H9 (cell line): Measurements from ENCODE around the gene RGP1. TPM values are rescaled to one million over a fixed set of nuclear protein-coding genes. Genes with fewer than 3 reads are reported as not detected.

ENCODE experiments used
- DNase-seq: peaks from one replicate; pipeline ENCODE4 v3.0.0-alpha.2; 2017
- H2AFZ ChIP-seq: one replicate; pipeline ENCODE4 v1.6.1; 2013; ENCODE audit warnings: mild to moderate bottlenecking, low read length, control low read depth, moderate library complexity
- H2AK5ac ChIP-seq: 2 replicates; pipeline ENCODE4 v1.6.1; 2013; ENCODE audit warnings: low read length, control low read depth, mixed read lengths; ENCODE audit not compliant: insufficient read length
- H2BK120ac ChIP-seq: one replicate; pipeline ENCODE4 v1.6.1; 2013; ENCODE audit warnings: low read depth, mild to moderate bottlenecking, low read length, control low read depth, inconsistent platforms; ENCODE audit not compliant: poor library complexity, severe bottlenecking
- H2BK12ac ChIP-seq: 2 replicates; pipeline ENCODE4 v1.6.1; 2013; ENCODE audit warnings: low read length, control low read depth, mixed read lengths, low read depth; ENCODE audit not compliant: insufficient read length
- H2BK15ac ChIP-seq: 2 replicates; pipeline ENCODE4 v1.6.1; 2013; ENCODE audit warnings: low read depth, low read length, control low read depth
- H2BK20ac ChIP-seq: one replicate; pipeline ENCODE4 v1.6.1; 2013; ENCODE audit warnings: low read depth, mild to moderate bottlenecking, low read length, control low read depth, inconsistent platforms; ENCODE audit not compliant: poor library complexity, severe bottlenecking
- H2BK5ac ChIP-seq: 2 replicates; pipeline ENCODE4 v1.6.1; 2013; ENCODE audit warnings: low read length, control low read depth, mixed read lengths; ENCODE audit not compliant: insufficient read length
- H3K14ac ChIP-seq: 2 replicates; pipeline ENCODE4 v1.6.1; 2013; ENCODE audit warnings: low read length, control low read depth; ENCODE audit not compliant: insufficient read depth
- H3K18ac ChIP-seq: 2 replicates; pipeline ENCODE4 v1.6.1; 2013; ENCODE audit warnings: low read depth, mild to moderate bottlenecking, mixed read lengths, low read length, control low read depth; ENCODE audit not compliant: insufficient read length
- H3K23ac ChIP-seq: 2 replicates; pipeline ENCODE4 v1.6.1; 2013; ENCODE audit warnings: low read length, control low read depth, mixed read lengths, low read depth; ENCODE audit not compliant: insufficient read length
- H3K23me2 ChIP-seq: 2 replicates; pipeline ENCODE4 v1.6.1; 2013; ENCODE audit warnings: low read depth, mild to moderate bottlenecking, mixed read lengths, low read length, control low read depth; ENCODE audit not compliant: insufficient read length, poor library complexity, severe bottlenecking
- H3K27ac ChIP-seq: 2 replicates; pipeline ENCODE4 v1.5.1; 2013; ENCODE audit warnings: low read length, control low read depth, mixed read lengths, low read depth; ENCODE audit not compliant: insufficient read length
- H3K27me3 ChIP-seq: 2 replicates; pipeline ENCODE4 v1.6.1; 2013; ENCODE audit warnings: low read length, control low read depth, inconsistent platforms; ENCODE audit not compliant: insufficient read depth
- H3K4ac ChIP-seq: 2 replicates; pipeline ENCODE4 v1.6.1; 2013; ENCODE audit warnings: low read depth, mild to moderate bottlenecking, control low read depth, inconsistent platforms, low read length, moderate library complexity
- H3K4me1 ChIP-seq: 2 replicates; pipeline ENCODE4 v1.6.1; 2013; ENCODE audit warnings: low read length, control low read depth, inconsistent platforms; ENCODE audit not compliant: insufficient read depth
- H3K4me2 ChIP-seq: 2 replicates; pipeline ENCODE4 v1.6.1; 2013; ENCODE audit warnings: low read length, control low read depth, mixed read lengths; ENCODE audit not compliant: insufficient read length, insufficient read depth
- H3K56ac ChIP-seq: 2 replicates; pipeline ENCODE4 v1.6.1; 2013; ENCODE audit warnings: low read depth, mild to moderate bottlenecking, mixed read lengths, low read length, control low read depth; ENCODE audit not compliant: insufficient read length
- H3K79me1 ChIP-seq: 2 replicates; pipeline ENCODE4 v1.6.1; 2013; ENCODE audit warnings: low read depth, mild to moderate bottlenecking, moderate library complexity, low read length, control low read depth, inconsistent platforms; ENCODE audit not compliant: insufficient read depth, poor library complexity, severe bottlenecking
- H3K79me2 ChIP-seq: 2 replicates; pipeline ENCODE4 v1.6.1; 2013; ENCODE audit warnings: low read length, control low read depth, inconsistent platforms; ENCODE audit not compliant: insufficient read depth
- H3K9ac ChIP-seq: 2 replicates; pipeline ENCODE4 v1.6.1; 2013; ENCODE audit warnings: low read length, control low read depth, mixed read lengths; ENCODE audit not compliant: insufficient read length; ENCODE audit errors: extremely low read depth
- H3K9me3 ChIP-seq: one replicate; pipeline ENCODE4 v1.6.1; 2013; ENCODE audit warnings: low read depth, low read length, inconsistent platforms; ENCODE audit not compliant: control insufficient read depth
- H3T11ph ChIP-seq: one replicate; pipeline ENCODE4 v1.6.1; 2013; ENCODE audit warnings: mild to moderate bottlenecking, low read length, control low read depth, inconsistent platforms
- H4K20me1 ChIP-seq: one replicate; pipeline ENCODE4 v1.6.1; 2013; ENCODE audit not compliant: control insufficient read depth, insufficient read length, insufficient read depth
- H4K5ac ChIP-seq: 2 replicates; pipeline ENCODE4 v1.6.1; 2013; ENCODE audit warnings: low read depth, mild to moderate bottlenecking, mixed read lengths, low read length, control low read depth; ENCODE audit not compliant: insufficient read length
- H4K8ac ChIP-seq: replicated peaks from 2 replicates; pipeline ENCODE4 v1.6.1; 2013; ENCODE audit warnings: low read length, control low read depth, mixed read lengths, low read depth; ENCODE audit not compliant: insufficient read length
- H4K91ac ChIP-seq: 2 replicates; pipeline ENCODE4 v1.6.1; 2013; ENCODE audit warnings: low read depth, mild to moderate bottlenecking, moderate library complexity, mixed read lengths, low read length, control low read depth; ENCODE audit not compliant: insufficient read length
- H3K27ac Mint-ChIP-seq, 3 experiments: 2 replicates in 2 of 3; 3 replicates in 1 of 3; pipeline ENCODE4 v1.8.0; 2020 to 2021; ENCODE audit warnings: mixed read lengths in 3 of 3, mild to moderate bottlenecking in 1 of 3, moderate library complexity in 1 of 3
- H3K27me3 Mint-ChIP-seq: 2 replicates; pipeline ENCODE4 v1.8.0; 2021; ENCODE audit warnings: low read depth, mild to moderate bottlenecking, moderate library complexity, mixed read lengths
- H3K36me3 Mint-ChIP-seq, 3 experiments: 2 replicates in 2 of 3; 3 replicates in 1 of 3; pipeline ENCODE4 v1.8.0; 2020 to 2021; ENCODE audit warnings: low read depth in 3 of 3, mixed read lengths in 3 of 3; ENCODE audit not compliant: insufficient read depth in 1 of 3
- H3K4me1 Mint-ChIP-seq, 2 experiments: 2 replicates each; pipeline ENCODE4 v1.8.0; 2020; ENCODE audit warnings: mixed read lengths in 2 of 2
- H3K4me3 Mint-ChIP-seq, 2 experiments: 2 replicates in 1 of 2; 3 replicates in 1 of 2; pipeline ENCODE4 v1.8.0; 2020 to 2021; ENCODE audit warnings: mild to moderate bottlenecking in 2 of 2, mixed read lengths in 2 of 2, moderate library complexity in 1 of 2
- H3K9me3 Mint-ChIP-seq, 2 experiments: 2 replicates in 1 of 2; 3 replicates in 1 of 2; pipeline ENCODE4 v1.8.0; 2020; ENCODE audit warnings: mild to moderate bottlenecking in 2 of 2, mixed read lengths in 2 of 2, moderate library complexity in 1 of 2
- CTCF ChIP-seq: fragments of 200-600 bp; sonication (generic); conservative IDR thresholded peaks from 3 replicates; pipeline ENCODE4 v1.8.0; 2021; ENCODE audit warnings: antibody characterized with exemption, mild to moderate bottlenecking
- WGBS: extraction: QIAGEN DNeasy Blood & Tissue Kit; methylation state at CpG from one replicate; pipeline ENCODE4 v1.1.7; 2013; ENCODE audit warnings: missing lambda C conversion rate, low lambda C conversion rate, mixed read lengths; ENCODE audit not compliant: insufficient read length; ENCODE audit errors: extremely low coverage; 5-methylcytosine and 5-hydroxymethylcytosine counted together
- total RNA-seq: library from RNA; stranded (reverse); gene quantifications from 2 replicates; pipeline ENCODE4 v1.2.1, GENCODE V29; 2021

The RGP1 gene
- total RNA-seq, 1 experiment from 2014 or later: 25.7 TPM

- Histone ChIP-seq H3K79me2 (no peaks in the 10 kb centered on the region), H3K4me2 (no peak overlapping the region), H4K8ac (no peak overlapping the region), H3K56ac (no peak overlapping the region), H2AK5ac (no peak overlapping the region), H3K4me1 (no peaks in the 10 kb centered on the region), H2BK120ac (no peak overlapping the region), H3T11ph (no peak overlapping the region), H3K27me3 (no peaks in the 10 kb centered on the region), H4K5ac (no peak overlapping the region), H3K4ac (no peak overlapping the region), H3K18ac (no peak overlapping the region), H2BK15ac (no peak overlapping the region), H3K23me2 (no peaks in the 10 kb centered on the region), H3K14ac (no peak overlapping the region), H3K23ac (no peak overlapping the region), H2AFZ (no peak overlapping the region), H3K9ac (no peak overlapping the region), H2BK12ac (no peak overlapping the region), H3K79me1 (no peaks in the 10 kb centered on the region), H3K9me3 (no peaks in the 10 kb centered on the region), H2BK5ac (no peak overlapping the region), H2BK20ac (no peak overlapping the region), H4K91ac (no peak overlapping the region), H4K20me1 (no peaks in the 10 kb centered on the region), H3K27ac (no peak overlapping the region)
- Mint-ChIP-seq H3K4me3 (no peak overlapping the region), H3K36me3 (no peaks in the 10 kb centered on the region; a peak in 1 of 7 replicates), H3K4me1 (peaks cover 10 to 12% of the 10 kb centered on the region in 2 experiments; a peak in 3 of 4 replicates), H3K9me3 (no peaks in the 10 kb centered on the region), H3K27me3 (no peaks in the 10 kb centered on the region), H3K27ac (no peak overlapping the region)
- WGBS: no CpG with 5 or more reads among the region's 2 CpGs
- no peak for DNase-seq
- no peak for TF ChIP-seq CTCF
These were observed 17.9 kb downstream of the RGP1 start for GRCh38 chr9:35766997-35767396.
